MM.1S (cell line): ENCODE data around the gene RBBP8.

Experiments used
- DNase-seq: peaks from one replicate; pipeline ENCODE4 v3.0.0-alpha.2; 2015
- H2AFZ ChIP-seq: fragments of 300-600 bp; sonication (generic); 2 replicates; pipeline ENCODE4 v1.6.0; 2016; ENCODE audit warnings: antibody characterized with exemption, low read length
- H3F3A ChIP-seq: fragments of 300-600 bp; sonication (generic); 2 replicates; pipeline ENCODE4 v1.6.1; 2016; ENCODE audit warnings: mild to moderate bottlenecking, antibody characterized with exemption, low read length, moderate library complexity, mixed read lengths; ENCODE audit not compliant: insufficient read depth
- H3K27ac ChIP-seq: fragments of 300-600 bp; sonication (generic); 2 replicates; pipeline ENCODE4 v1.5.1; 2016; ENCODE audit warnings: mild to moderate bottlenecking, low read length
- H3K27me3 ChIP-seq: fragments of 300-600 bp; sonication (generic); replicated peaks from 2 replicates; pipeline ENCODE4 v1.6.0; 2016; ENCODE audit warnings: low read length; ENCODE audit not compliant: insufficient read depth
- H3K36me3 ChIP-seq: fragments of 300-600 bp; sonication (generic); replicated peaks from 2 replicates; pipeline ENCODE4 v1.6.1; 2016; ENCODE audit warnings: mild to moderate bottlenecking, low read length, mixed read lengths; ENCODE audit not compliant: insufficient read depth
- H3K4me1 ChIP-seq: fragments of 300-600 bp; sonication (generic); 2 replicates; pipeline ENCODE4 v1.6.1; 2016; ENCODE audit warnings: low read length, mixed read lengths
- H3K4me2 ChIP-seq: fragments of 300-600 bp; sonication (generic); 2 replicates; pipeline ENCODE4 v1.6.0; 2016; ENCODE audit warnings: low read depth, low read length
- H3K4me3 ChIP-seq: fragments of 300-600 bp; sonication (generic); 2 replicates; pipeline ENCODE4 v1.5.1; 2016; ENCODE audit warnings: low read length, mixed read lengths
- H3K79me2 ChIP-seq: fragments of 300-600 bp; sonication (generic); 2 replicates; pipeline ENCODE4 v1.6.1; 2016; ENCODE audit warnings: mixed run types, low read length, mixed read lengths
- H3K9ac ChIP-seq: fragments of 300-600 bp; sonication (generic); 2 replicates; pipeline ENCODE4 v1.6.1; 2016; ENCODE audit warnings: low read length, mixed read lengths
- H3K9me2 ChIP-seq: fragments of 300-600 bp; sonication (generic); replicated peaks from 2 replicates; pipeline ENCODE4 v1.6.1; 2016; ENCODE audit warnings: mild to moderate bottlenecking, low read length, mixed read lengths; ENCODE audit not compliant: insufficient read depth
- H3K9me3 ChIP-seq: fragments of 300-600 bp; sonication (generic); replicated peaks from 2 replicates; pipeline ENCODE4 v1.6.1; 2016; ENCODE audit warnings: mild to moderate bottlenecking, low read length, mixed read lengths; ENCODE audit not compliant: insufficient read depth
- H4K20me1 ChIP-seq: fragments of 300-600 bp; sonication (generic); 2 replicates; pipeline ENCODE4 v1.6.1; 2016; ENCODE audit warnings: mild to moderate bottlenecking, low read length, moderate library complexity, mixed read lengths; ENCODE audit not compliant: insufficient read depth
- EZH2 ChIP-seq: fragments of 300-600 bp; sonication (generic); optimal IDR thresholded peaks from 2 replicates; pipeline ENCODE3; 2017; ENCODE audit warnings: low read depth, mild to moderate bottlenecking, antibody characterized with exemption, low read length, mixed read lengths
- EZH2phosphoT487 ChIP-seq: fragments of 300-600 bp; sonication (generic); IDR thresholded peaks from 2 replicates; pipeline ENCODE4 v1.6.1; 2018; ENCODE audit warnings: antibody characterized with exemption, low read length
- TF ChIP-seq, protein P1 (sequence below): fragments of 300-600 bp; sonication (generic); IDR thresholded peaks from 2 replicates; pipeline ENCODE4 v1.5.1; 2016; ENCODE audit warnings: antibody characterized with exemption, low read length, mixed read lengths

The RBBP8 gene

DNA sequence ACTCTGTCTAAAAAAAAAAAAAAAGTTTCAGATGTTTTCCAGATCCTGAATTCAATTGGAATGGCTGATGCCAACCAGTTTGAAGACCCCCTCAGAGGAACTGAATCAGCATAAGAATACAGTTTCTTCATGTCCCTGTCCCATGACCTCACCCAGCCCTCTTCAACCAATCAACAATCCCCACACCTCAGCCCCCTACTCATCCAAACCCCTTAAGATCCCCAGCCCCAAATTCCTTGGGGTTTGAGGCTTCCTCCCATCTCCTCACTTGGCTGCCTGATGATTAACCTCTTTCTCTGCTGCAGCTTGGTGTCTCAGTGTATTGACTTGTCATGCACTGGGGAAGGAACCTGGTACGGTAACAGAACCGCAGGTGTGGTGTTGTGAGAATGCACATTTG is 104.5 kb downstream of the RBBP8 start:
- H3K36me3 ChIP-seq = no peaks in the 10 kb centered on the region
- H3K9me2 ChIP-seq = no peaks in the 10 kb centered on the region
- no peaks in the 10 kb centered on the region for H3F3A ChIP-seq
- H3K79me2 ChIP-seq = no peaks in the 10 kb centered on the region
- TF ChIP-seq EZH2phosphoT487 (no peak), EZH2 (no peak)
- TF ChIP-seq, protein P1, sequence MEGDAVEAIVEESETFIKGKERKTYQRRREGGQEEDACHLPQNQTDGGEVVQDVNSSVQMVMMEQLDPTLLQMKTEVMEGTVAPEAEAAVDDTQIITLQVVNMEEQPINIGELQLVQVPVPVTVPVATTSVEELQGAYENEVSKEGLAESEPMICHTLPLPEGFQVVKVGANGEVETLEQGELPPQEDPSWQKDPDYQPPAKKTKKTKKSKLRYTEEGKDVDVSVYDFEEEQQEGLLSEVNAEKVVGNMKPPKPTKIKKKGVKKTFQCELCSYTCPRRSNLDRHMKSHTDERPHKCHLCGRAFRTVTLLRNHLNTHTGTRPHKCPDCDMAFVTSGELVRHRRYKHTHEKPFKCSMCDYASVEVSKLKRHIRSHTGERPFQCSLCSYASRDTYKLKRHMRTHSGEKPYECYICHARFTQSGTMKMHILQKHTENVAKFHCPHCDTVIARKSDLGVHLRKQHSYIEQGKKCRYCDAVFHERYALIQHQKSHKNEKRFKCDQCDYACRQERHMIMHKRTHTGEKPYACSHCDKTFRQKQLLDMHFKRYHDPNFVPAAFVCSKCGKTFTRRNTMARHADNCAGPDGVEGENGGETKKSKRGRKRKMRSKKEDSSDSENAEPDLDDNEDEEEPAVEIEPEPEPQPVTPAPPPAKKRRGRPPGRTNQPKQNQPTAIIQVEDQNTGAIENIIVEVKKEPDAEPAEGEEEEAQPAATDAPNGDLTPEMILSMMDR = no peak
- no peak overlapping the region for H3K27ac ChIP-seq
- no peaks in the 10 kb centered on the region for H3K9me3 ChIP-seq
- H3K4me3 ChIP-seq = no peak overlapping the region
- no peak overlapping the region for H3K4me2 ChIP-seq
- H4K20me1 ChIP-seq = no peaks in the 10 kb centered on the region
- DNase-seq = no peak
- no peak overlapping the region for H3K9ac ChIP-seq
- no peaks in the 10 kb centered on the region for H3K4me1 ChIP-seq
- no peaks in the 10 kb centered on the region for H3K27me3 ChIP-seq
- no peak overlapping the region for H2AFZ ChIP-seq

DNA sequence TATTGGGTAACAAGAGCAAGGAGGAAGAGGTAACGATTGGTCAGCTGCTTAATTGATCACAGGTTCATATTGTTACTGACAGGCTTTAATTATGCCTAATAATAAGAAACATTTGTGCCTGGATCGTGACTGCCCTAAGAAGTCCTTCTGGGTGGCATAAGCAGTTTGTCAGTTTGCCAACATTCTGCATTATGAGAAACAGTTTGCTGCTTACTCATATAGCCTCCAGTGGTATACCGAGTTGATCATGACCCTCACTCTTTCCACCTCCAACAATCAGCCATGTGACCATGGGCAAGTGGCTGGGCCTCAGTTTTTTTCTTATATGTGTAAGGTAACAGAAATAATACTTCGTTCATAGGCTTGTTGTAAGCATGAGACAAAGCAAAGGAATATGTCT is 105.6 kb downstream of the RBBP8 start:
- Histone ChIP-seq H3K79me2 (no peaks in the 10 kb centered on the region), H3K27ac (no peak overlapping the region), H3K27me3 (no peaks in the 10 kb centered on the region), H3K4me3 (no peak overlapping the region), H3K4me2 (no peak overlapping the region), H3K9me2 (no peaks in the 10 kb centered on the region), H3K9ac (no peak overlapping the region), H3K36me3 (no peaks in the 10 kb centered on the region), H3K9me3 (no peaks in the 10 kb centered on the region), H2AFZ (no peak overlapping the region), H3K4me1 (no peaks in the 10 kb centered on the region), H4K20me1 (no peaks in the 10 kb centered on the region), H3F3A (no peaks in the 10 kb centered on the region)
- no peak for DNase-seq
- TF ChIP-seq, protein P1 = no peak
- TF ChIP-seq EZH2 (no peak), EZH2phosphoT487 (no peak)

DNA sequence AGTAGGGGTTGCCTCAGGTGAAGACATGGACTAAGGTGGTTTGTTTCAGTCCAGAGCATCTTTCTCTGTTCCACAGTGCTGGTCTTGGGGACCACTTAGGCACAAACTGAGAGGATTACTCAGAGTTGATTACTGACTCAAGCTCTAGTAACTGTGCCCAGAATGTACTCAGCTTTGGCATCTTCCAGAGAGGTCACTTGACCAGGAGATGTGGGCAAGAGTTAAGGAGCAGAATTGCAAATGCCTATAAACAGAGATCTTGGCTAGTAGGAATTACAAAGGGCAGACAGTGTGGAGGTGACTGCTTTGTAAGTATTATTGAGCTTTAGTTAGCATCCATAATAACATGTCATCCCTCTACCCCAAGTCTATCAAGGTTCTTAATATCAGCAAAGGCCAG is 109.0 kb downstream of the RBBP8 start:
- DNase-seq = no peak
- TF ChIP-seq, protein P1 = no peak
- TF ChIP-seq EZH2 (no peak), EZH2phosphoT487 (no peak)
- Histone ChIP-seq H3K9me3 (no peaks in the 10 kb centered on the region), H3K9ac (no peak overlapping the region), H3K79me2 (no peaks in the 10 kb centered on the region), H2AFZ (no peak overlapping the region), H3K27me3 (no peaks in the 10 kb centered on the region), H3K9me2 (no peaks in the 10 kb centered on the region), H3K4me1 (no peaks in the 10 kb centered on the region), H3K36me3 (no peaks in the 10 kb centered on the region), H3K4me2 (no peak overlapping the region), H4K20me1 (no peaks in the 10 kb centered on the region), H3K27ac (no peak overlapping the region), H3F3A (no peaks in the 10 kb centered on the region), H3K4me3 (no peak overlapping the region)
